ENCODE results near the gene OGFOD3.

DNA sequence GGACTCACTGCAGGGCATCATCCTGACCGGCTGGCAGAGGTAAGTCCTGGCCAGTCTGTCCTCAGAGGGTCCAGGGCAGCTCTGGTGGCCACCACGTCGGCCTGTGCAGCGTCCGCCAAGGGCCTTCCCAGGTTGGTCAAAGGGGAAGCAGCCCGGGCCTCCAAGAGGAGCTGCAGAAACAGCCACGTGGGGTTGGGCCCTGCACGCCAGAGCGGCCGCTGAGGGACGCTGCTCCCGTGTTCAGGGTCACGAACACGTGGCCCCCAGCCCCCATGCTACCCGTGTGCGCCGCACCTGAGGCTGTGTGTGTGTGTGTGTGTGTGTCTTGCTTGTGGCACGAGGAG is 18.9 kb upstream of the OGFOD3 start:
- TF ChIP-seq, protein P1, sequence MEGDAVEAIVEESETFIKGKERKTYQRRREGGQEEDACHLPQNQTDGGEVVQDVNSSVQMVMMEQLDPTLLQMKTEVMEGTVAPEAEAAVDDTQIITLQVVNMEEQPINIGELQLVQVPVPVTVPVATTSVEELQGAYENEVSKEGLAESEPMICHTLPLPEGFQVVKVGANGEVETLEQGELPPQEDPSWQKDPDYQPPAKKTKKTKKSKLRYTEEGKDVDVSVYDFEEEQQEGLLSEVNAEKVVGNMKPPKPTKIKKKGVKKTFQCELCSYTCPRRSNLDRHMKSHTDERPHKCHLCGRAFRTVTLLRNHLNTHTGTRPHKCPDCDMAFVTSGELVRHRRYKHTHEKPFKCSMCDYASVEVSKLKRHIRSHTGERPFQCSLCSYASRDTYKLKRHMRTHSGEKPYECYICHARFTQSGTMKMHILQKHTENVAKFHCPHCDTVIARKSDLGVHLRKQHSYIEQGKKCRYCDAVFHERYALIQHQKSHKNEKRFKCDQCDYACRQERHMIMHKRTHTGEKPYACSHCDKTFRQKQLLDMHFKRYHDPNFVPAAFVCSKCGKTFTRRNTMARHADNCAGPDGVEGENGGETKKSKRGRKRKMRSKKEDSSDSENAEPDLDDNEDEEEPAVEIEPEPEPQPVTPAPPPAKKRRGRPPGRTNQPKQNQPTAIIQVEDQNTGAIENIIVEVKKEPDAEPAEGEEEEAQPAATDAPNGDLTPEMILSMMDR (IDR thresholded peaks at IDR 0.05): no peak
- TF ChIP-seq POLR2A (IDR thresholded peaks at IDR 0.05) (no peak), EP300 (IDR thresholded peaks at IDR 0.05) (no peak), POLR2AphosphoS5 (IDR thresholded peaks at IDR 0.05) (no peak)
